GM23248 (cell line): Measurements from ENCODE around the gene BOD1.
"Not testable (repeated sequence)": the region's sequence is repeated elsewhere in the genome, so short reads cannot be mapped to it uniquely, and the experiment has no call there.

Experiments used
- EZH2 ChIP-seq: fragments of 200-600 bp; sonication (generic); IDR thresholded peaks from 2 replicates; pipeline ENCODE4 v1.6.1; 2018; ENCODE audit warnings: antibody characterized with exemption, mild to moderate bottlenecking; ENCODE audit not compliant: insufficient read depth, poor library complexity, severe bottlenecking
- EZH2phosphoT487 ChIP-seq: fragments of 200-600 bp; sonication (generic); IDR thresholded peaks from 2 replicates; pipeline ENCODE4 v1.6.1; 2018; ENCODE audit warnings: antibody characterized with exemption, moderate library complexity, mild to moderate bottlenecking, low read depth; ENCODE audit not compliant: insufficient read depth

DNA sequence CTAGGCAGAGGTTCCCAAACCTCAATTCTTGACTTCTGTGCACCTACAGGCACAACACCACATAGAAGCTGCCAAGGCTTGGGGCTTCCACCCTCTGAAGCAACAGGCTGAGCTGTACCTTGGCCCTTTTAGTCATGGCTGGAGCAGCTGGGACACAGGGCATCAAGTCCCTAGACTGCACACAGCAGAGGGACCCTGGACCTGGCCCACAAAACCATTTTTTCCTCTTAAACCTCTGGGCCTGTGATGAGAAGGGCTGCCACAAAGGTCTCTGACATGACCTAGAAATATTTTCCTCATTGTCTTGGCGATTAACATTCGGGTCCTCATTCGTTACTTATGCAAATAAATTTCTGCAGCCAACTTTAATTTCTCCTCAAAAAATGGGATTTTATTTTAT, 30.3 kb downstream of the BOD1 start:
- not testable (repeated sequence) for TF ChIP-seq EZH2, EZH2phosphoT487
